Measurements from ENCODE around the gene NIPAL3. TPM values are rescaled to one million over a fixed set of nuclear protein-coding genes. Genes with fewer than 3 reads are reported as not detected.
A peak's percentile ranks its signal among the peaks of the same experiment; 100 is the strongest.

Gene NIPAL3
- 21.3 and 32.5 TPM in 2 replicates for total RNA-seq

DNA sequence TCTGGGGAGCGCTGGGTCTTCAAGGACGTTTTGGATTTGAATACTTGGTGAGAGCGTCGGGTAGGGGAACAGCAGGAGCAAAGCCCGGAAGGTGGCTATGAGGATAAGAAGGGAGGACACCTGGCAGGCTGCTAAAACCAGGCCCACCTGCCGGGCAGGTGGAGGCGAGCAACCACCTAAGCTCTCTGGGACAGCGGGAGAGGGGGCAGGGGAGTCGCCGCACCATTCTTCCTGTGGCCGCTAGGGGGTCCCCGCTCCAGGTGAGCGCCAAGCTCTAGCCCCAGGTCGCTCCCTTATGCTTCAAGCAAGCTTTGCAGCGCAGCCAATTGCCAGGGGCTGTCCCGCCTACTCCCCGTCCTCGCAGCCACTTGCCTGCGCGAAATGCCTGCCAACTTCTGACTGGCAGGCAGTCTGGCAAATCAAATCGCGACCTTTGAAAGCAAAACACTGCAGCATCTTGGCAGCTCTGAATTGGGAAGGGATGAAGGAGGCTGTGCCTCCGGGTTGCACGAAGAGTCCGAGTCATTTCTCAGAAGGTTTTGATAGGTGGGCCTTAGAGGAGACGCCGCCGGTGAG, at the start of gene NIPAL3:
Gene NIPAL3 (plus strand): TSS at position 469 of the 576 bp plus-strand sequence. CDS start 3,746 bp downstream, outside the sequence.
- TF ChIP-seq, protein P1, sequence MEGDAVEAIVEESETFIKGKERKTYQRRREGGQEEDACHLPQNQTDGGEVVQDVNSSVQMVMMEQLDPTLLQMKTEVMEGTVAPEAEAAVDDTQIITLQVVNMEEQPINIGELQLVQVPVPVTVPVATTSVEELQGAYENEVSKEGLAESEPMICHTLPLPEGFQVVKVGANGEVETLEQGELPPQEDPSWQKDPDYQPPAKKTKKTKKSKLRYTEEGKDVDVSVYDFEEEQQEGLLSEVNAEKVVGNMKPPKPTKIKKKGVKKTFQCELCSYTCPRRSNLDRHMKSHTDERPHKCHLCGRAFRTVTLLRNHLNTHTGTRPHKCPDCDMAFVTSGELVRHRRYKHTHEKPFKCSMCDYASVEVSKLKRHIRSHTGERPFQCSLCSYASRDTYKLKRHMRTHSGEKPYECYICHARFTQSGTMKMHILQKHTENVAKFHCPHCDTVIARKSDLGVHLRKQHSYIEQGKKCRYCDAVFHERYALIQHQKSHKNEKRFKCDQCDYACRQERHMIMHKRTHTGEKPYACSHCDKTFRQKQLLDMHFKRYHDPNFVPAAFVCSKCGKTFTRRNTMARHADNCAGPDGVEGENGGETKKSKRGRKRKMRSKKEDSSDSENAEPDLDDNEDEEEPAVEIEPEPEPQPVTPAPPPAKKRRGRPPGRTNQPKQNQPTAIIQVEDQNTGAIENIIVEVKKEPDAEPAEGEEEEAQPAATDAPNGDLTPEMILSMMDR (conservative IDR thresholded peaks at IDR 0.05; ENCODE audit: low read depth, low read length), result peak; percentile 78
- DNase-seq (ENCODE audit: low read depth), result peak; percentile 92
- peak within 1 kb of the TSS; percentile 86 for H3K4me3 ChIP-seq (ENCODE audit: low read depth, low read length)

DNA sequence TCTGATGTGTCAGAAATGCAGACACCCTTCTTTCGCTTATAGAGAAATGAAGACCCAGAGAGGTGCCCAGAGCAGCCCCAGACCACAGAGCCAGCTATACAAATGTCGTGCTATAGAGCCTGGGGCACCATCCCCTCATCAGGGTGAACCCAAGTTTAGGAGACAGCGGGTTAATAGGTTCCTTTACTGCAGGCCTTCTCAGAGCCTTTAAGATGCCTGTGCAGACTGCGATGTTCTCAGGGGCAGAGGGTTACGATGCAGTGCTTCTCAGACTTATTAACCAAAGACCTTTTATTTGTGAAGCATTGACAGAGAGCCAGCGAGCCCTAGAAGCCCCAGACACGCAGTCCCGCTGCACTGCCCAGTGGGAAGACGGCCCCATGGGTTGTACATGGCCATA, 48.9 kb upstream of the NIPAL3 start:
- DNase-seq (ENCODE audit: low read depth), result no peak
- H3K4me3 ChIP-seq (ENCODE audit: low read depth, low read length), result no peak overlapping the region
- TF ChIP-seq, protein P1 (conservative IDR thresholded peaks at IDR 0.05; ENCODE audit: low read depth, low read length), result no peak

DNA sequence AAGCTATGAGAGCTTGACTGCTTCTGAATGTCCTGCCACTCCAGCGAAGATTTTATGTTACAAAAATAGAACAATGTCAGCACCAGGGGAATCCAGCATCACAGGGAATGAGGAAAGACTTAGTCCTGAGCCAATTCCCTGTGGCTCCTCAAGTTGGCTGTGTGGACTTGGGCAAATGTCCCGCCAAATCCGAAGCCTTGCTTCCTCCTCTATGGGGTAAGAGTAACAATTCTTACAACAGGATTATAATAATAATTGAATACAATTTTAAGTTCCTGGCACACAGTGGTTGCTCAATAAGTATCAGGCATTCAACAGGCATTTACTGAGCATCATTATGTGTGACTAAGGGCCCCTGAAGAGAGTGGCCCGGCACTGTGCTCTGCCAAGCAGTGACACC, 46.4 kb upstream of the NIPAL3 start:
- DNase-seq (ENCODE audit: low read depth), result no peak
- TF ChIP-seq, protein P1 (conservative IDR thresholded peaks at IDR 0.05; ENCODE audit: low read depth, low read length), result no peak
- no peak overlapping the region for H3K4me3 ChIP-seq (ENCODE audit: low read depth, low read length)

DNA sequence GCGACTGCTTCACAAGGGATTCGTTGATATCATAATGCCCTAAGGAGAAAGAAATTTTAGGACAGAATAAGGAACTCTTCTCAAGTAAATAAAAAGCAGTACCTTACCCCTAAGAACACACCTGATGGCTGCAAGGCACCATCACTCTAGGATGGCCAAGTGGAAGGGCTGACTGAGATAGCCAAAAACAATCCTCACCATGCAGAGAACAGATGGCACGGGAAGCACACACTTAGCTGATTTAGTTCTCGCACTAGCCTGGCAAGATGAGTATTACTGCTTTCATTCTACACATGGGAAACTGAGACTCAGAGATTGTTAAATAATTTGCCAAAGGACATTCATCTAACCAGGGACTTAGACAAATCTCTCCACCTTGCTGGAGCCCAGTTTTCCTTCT, 45.8 kb upstream of the NIPAL3 start:
- TF ChIP-seq, protein P1 (conservative IDR thresholded peaks at IDR 0.05; ENCODE audit: low read depth, low read length), result no peak

DNA sequence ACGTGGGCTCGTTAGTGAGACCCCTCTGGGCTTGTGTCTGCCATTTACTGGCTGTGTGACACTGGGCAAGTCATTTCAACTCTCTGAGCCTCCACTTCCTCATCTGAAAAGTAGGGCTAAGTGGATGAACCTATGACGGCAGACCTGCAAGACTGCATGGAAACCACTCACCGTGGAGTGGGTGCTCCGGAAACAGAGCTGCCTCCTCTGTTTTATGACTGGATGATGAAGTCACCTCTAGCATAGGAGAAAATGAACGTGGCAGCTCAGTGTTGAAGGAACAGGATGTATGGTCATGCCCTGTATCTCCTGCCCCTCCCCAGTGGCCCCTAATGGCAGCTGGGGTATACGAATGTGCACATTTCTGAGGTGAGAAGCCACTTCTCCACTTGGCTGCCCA, 42.6 kb upstream of the NIPAL3 start:
- H3K4me3 ChIP-seq (ENCODE audit: low read depth, low read length), result no peak overlapping the region
- TF ChIP-seq, protein P1 (conservative IDR thresholded peaks at IDR 0.05; ENCODE audit: low read depth, low read length), result no peak
- no peak for DNase-seq (ENCODE audit: low read depth)

More for the DNA sequence above, 45.8 kb upstream of the NIPAL3 start:
- H3K4me3 ChIP-seq (ENCODE audit: low read depth, low read length), result no peak overlapping the region
- no peak for DNase-seq (ENCODE audit: low read depth)

DNA sequence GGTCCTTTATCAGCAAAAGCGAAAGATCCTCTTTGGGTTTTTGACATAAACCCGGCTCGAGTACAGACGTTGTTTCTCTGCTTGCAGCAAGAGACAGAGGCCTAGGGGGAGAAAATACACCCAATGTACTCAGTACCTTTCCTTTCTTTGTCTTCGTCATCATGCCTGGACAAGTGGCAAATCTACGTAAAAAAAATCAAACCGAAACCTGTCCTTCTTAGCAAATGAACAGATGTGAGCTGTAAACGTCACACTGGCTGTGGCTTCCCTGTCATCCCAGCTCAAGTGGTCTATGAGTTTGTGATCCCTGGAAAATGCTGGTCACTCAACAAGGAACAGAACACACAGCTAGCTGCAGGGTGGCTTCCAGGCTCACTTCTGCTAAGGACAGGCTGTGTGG, 41.9 kb upstream of the NIPAL3 start:
- no peak overlapping the region for H3K4me3 ChIP-seq (ENCODE audit: low read depth, low read length)
- DNase-seq (ENCODE audit: low read depth), result no peak
- TF ChIP-seq, protein P1 (conservative IDR thresholded peaks at IDR 0.05; ENCODE audit: low read depth, low read length), result no peak
